Measurements from ENCODE around the gene ACTL7B.

ACTL7B gene

GRCh38 chr9:108869092-108869725 lies 13.4 kb upstream of the ACTL7B start:
- no peak for TF ChIP-seq CTCF (IDR thresholded peaks at IDR 0.05; ENCODE audit: low read depth, low read length, missing control alignments)
- no peak for DNase-seq (ENCODE audit: extremely low read depth, low read depth)
- no peak overlapping the region for H3K4me3 ChIP-seq (replicated peaks; ENCODE audit: low read depth, low read length)

- H3K4me3 ChIP-seq (replicated peaks; ENCODE audit: low read depth, low read length), result no peak overlapping the region
- no peak for TF ChIP-seq CTCF (IDR thresholded peaks at IDR 0.05; ENCODE audit: low read depth, low read length, missing control alignments)
- DNase-seq (ENCODE audit: extremely low read depth, low read depth), result no peak
Observed at GRCh38 chr9:108867829-108868228, 12.0 kb upstream of the ACTL7B start.

- DNase-seq (ENCODE audit: extremely low read depth, low read depth), result no peak
Observed at GRCh38 chr9:108867116-108867515, 11.3 kb upstream of the ACTL7B start.

GRCh38 chr9:108866001-108866420 lies 10.2 kb upstream of the ACTL7B start:
- no peak for DNase-seq (ENCODE audit: extremely low read depth, low read depth)
- TF ChIP-seq CTCF (IDR thresholded peaks at IDR 0.05; ENCODE audit: low read depth, low read length, missing control alignments), result no peak
- no peak overlapping the region for H3K4me3 ChIP-seq (replicated peaks; ENCODE audit: low read depth, low read length)

More at GRCh38 chr9:108867116-108867515, 11.3 kb upstream of the ACTL7B start:
- TF ChIP-seq CTCF (IDR thresholded peaks at IDR 0.05; ENCODE audit: low read depth, low read length, missing control alignments), result no peak
- H3K4me3 ChIP-seq (replicated peaks; ENCODE audit: low read depth, low read length), result no peak overlapping the region

- no peak for DNase-seq (ENCODE audit: extremely low read depth, low read depth)
- TF ChIP-seq CTCF (IDR thresholded peaks at IDR 0.05; ENCODE audit: low read depth, low read length, missing control alignments), result no peak
- H3K4me3 ChIP-seq (replicated peaks; ENCODE audit: low read depth, low read length), result no peak overlapping the region
Observed at GRCh38 chr9:108865037-108865436, 9.3 kb upstream of the ACTL7B start.

- no peak for TF ChIP-seq CTCF (IDR thresholded peaks at IDR 0.05; ENCODE audit: low read depth, low read length, missing control alignments)
- H3K4me3 ChIP-seq (replicated peaks; ENCODE audit: low read depth, low read length), result no peak overlapping the region
- no peak for DNase-seq (ENCODE audit: extremely low read depth, low read depth)
Observed at GRCh38 chr9:108864446-108864845, 8.7 kb upstream of the ACTL7B start.

- no peak for DNase-seq (ENCODE audit: extremely low read depth, low read depth)
- no peak overlapping the region for H3K4me3 ChIP-seq (replicated peaks; ENCODE audit: low read depth, low read length)
- TF ChIP-seq CTCF (IDR thresholded peaks at IDR 0.05; ENCODE audit: low read depth, low read length, missing control alignments), result no peak
Observed at GRCh38 chr9:108863891-108864290, 8.1 kb upstream of the ACTL7B start.
